ENCODE data around the gene UTP25.

DNA sequence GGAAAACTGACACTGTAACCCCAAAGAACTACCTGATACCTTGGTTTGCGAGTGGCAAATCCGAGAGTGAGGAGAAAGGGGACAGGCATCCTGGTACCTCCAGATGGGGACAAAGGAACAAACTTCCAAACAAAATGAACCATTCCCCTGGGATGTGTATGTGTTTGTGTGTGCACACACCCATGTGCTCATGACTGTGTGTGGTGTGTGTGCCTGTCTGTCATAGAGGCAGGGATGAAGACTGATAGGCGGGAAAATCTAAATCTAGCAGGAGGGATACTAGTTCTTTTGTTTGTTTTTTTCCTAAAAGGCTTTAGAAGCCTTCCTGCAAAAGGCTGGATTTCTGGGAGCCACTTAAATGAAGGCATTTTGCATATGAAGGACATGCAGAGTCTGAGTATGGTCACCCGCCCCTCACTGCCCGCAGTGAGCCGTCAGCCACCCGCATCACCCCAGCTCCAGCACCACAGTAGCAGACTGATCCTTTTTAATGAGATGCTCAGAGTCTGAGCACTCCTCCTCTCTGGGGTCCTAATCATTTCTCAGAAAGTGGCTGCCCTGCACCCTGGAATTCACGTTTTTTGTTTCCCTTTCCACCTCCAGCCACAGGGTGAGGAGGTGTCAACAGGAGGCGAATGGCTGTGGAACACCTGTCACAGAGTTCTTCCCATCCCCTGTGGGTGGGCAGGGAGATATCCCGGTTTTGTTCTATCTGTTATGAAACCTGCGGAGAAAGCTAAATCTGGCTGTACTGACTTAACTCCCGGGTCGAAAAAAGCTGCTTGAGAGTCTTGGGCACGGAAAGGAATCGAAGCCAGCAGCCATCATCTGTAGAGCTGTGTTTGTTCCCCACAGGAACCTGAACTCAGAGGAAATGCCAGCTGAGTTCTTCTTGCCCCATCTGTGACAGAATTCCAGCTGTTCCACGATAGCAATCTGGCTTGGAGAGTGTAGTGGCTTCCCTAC, 34.9 kb downstream of the UTP25 start:
- TF ChIP-seq, protein P1, sequence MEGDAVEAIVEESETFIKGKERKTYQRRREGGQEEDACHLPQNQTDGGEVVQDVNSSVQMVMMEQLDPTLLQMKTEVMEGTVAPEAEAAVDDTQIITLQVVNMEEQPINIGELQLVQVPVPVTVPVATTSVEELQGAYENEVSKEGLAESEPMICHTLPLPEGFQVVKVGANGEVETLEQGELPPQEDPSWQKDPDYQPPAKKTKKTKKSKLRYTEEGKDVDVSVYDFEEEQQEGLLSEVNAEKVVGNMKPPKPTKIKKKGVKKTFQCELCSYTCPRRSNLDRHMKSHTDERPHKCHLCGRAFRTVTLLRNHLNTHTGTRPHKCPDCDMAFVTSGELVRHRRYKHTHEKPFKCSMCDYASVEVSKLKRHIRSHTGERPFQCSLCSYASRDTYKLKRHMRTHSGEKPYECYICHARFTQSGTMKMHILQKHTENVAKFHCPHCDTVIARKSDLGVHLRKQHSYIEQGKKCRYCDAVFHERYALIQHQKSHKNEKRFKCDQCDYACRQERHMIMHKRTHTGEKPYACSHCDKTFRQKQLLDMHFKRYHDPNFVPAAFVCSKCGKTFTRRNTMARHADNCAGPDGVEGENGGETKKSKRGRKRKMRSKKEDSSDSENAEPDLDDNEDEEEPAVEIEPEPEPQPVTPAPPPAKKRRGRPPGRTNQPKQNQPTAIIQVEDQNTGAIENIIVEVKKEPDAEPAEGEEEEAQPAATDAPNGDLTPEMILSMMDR (IDR thresholded peaks at IDR 0.05) = no peak
- TF ChIP-seq POLR2AphosphoS5 (IDR thresholded peaks at IDR 0.05) = no peak
